Measurements from ENCODE around the gene PPP3CA. TPM values are rescaled to one million over a fixed set of nuclear protein-coding genes. Genes with fewer than 3 reads are reported as not detected.

The PPP3CA gene
- total RNA-seq: 18.4 and 20.3 TPM in 2 replicates

DNA sequence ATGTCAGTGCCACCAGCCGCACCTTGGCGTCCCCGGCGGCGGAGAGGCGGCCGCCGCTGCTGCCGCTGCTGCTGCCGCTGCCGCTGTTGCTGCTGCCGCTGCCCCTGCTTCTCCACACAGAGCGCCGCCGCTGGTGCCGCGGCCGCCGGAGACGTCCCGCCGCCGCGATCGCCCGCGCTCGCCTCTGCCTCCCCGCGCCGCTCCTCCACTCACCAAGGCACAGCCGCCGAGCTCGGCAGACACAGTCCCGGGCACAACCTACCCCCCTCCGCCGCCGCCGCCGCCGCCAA is at the start of gene PPP3CA:
PPP3CA (minus strand) TSS at position 260 of the 290 bp plus-strand sequence.

